MM.1S (cell line): Measurements from ENCODE around the gene SIK1.
"Not testable (repeated sequence)": the region's sequence is repeated elsewhere in the genome, so short reads cannot be mapped to it uniquely, and the experiment has no call there.

Source experiments
- CTCF ChIP-seq: fragments of 300-600 bp; sonication (generic); IDR thresholded peaks from 2 replicates; pipeline ENCODE4 v1.5.1; 2016; ENCODE audit warnings: antibody characterized with exemption, low read length, mixed read lengths
- EZH2 ChIP-seq: fragments of 300-600 bp; sonication (generic); optimal IDR thresholded peaks from 2 replicates; pipeline ENCODE3; 2017; ENCODE audit warnings: low read depth, mild to moderate bottlenecking, antibody characterized with exemption, low read length, mixed read lengths

GRCh38 chr21:43465159-43465558, 38.2 kb upstream of the SIK1 start:
- TF ChIP-seq CTCF, EZH2: not testable (repeated sequence)
